Omental fat pad (tissue), 4 donors: ENCODE results near the gene NT5DC1. TPM values are rescaled to one million over a fixed set of nuclear protein-coding genes. Genes with fewer than 3 reads are reported as not detected.

Source experiments
- ATAC-seq: fragments of 150-250 bp; one replicate; pipeline ENCODE4 v1.9.1; 2016; ENCODE audit warnings: mild to moderate bottlenecking, moderate library complexity; ENCODE audit not compliant: low FRiP score
- DNase-seq: peaks from one replicate; pipeline ENCODE4 v3.0.0-alpha.2; 2019; ENCODE audit warnings: low spot score
- CTCF ChIP-seq, 3 donors: fragments of 450-650 bp; IDR thresholded peaks; one replicate each; pipeline ENCODE4 v1.5.1; 2016 to 2017; ENCODE audit warnings: antibody characterized with exemption in 3 of 3, mild to moderate bottlenecking in 3 of 3, moderate library complexity in 2 of 3
- total RNA-seq, 4 donors: library from RNA; depleted of rRNA; stranded (reverse); fragments of >200 nt; gene quantifications; one replicate each; pipeline ENCODE4 v1.1.0, GENCODE V29; 2016

The NT5DC1 gene
- total RNA-seq, result 1 to 10 TPM; 6.1 to 8.7 (median 8.2) TPM

DNA sequence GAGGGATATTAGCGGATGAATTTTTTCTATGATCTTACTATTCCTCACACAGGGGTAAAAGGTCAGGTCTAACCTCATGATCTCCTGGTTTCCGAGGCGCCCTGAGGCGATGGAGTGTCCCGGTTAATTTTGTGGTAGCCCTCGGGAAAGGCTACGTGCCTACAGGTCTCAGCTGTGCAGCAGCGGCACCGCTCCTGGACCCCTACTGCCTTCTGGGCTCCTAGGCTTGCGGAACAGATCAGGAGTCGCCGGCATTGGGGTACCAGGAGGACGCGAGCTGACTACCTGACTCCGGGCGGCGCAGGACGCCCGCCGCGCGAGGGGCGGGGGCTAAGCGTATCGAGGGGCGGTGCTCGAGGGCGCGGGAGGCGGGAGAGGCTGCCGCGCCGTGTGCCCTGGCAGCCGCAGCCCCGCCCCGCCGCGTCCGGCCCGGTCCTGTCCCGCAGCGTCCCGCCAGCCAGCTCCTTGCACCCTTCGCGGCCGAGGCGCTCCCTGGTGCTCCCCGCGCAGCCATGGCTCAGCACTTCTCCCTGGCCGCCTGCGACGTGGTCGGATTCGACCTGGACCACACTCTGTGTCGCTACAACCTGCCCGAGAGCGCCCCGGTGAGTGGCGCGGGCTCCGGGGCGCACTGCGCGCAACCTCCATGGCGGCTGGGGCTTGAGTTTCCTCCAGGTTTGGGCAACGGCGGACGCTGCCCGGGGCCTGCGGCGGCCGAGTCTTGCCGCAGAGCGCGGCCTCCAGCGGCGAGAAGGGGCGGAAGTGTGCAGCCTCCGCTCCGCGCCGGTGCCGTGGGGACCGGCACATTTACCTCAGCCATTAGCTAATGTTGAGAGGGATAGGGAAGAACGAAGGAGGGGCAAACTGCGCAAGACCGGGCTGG lies at the start of gene NT5DC1:
NT5DC1 (plus strand) TSS at position 435 of the 883 bp plus-strand sequence; CDS start at position 513, 78 bp downstream.
- DNase-seq (peak; percentile 42), ATAC-seq (peak; percentile 99)
- no peak for TF ChIP-seq CTCF (IDR thresholded peaks at IDR 0.05)

DNA sequence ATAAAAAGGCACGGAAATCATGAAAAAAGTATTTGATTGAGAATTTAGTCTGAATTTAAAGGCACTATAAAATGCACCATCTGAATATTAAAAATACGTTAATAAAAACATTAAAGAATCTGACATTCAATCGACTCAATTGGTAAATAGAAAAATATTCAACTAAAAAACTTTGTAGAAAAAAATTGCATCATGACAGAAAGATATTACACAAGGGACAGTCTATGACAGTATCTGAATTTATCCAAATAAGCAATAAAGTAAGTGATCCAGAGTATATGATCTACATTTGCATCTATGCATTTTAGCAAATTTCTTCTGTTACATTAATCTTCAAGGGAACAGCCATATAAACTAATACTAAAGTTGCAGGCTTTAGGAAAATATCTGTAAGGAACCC lies 49.4 kb upstream of the NT5DC1 start:
- no peak for ATAC-seq
- no peak for TF ChIP-seq CTCF (IDR thresholded peaks at IDR 0.05)
- no peak for DNase-seq

DNA sequence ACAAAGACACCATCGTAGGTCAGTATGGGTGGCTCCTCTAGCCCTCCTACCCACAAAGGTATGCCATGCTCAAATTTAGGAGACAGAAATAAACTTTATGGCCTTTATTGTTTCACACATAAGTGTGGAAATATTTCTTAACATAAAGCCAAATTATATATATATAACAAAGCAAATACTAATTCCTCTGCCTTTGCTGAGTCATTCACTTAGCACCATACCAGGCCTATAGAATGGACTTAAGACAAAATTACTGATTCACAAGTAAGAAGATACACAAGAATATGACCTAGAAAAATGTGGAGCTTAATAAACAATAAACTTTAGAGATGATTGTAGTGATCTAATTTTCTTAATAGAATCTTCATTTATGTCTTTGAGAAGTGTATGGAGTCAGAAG lies 45.1 kb upstream of the NT5DC1 start:
- DNase-seq, result no peak
- no peak for ATAC-seq
- TF ChIP-seq CTCF (IDR thresholded peaks at IDR 0.05), result no peak

DNA sequence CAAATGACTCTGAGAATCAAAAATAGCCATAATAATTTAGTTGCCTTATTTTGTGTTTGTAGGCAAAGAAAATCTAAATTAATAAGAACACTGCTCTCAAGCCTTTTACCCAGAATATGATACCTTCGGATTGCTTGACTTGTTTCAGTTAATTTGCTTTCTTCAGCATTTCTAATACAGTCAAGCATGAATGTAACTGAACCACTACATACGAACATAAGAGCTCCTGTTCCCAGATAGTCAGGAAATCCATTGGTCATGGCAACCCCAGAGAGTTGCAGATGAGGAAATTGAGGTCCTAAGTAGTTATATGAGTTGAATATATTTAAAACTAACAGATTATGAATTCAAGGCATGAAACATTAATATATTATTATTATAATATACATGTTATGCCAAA lies 42.9 kb upstream of the NT5DC1 start:
- DNase-seq (no peak), ATAC-seq (no peak)
- TF ChIP-seq CTCF (IDR thresholded peaks at IDR 0.05), result no peak

- ATAC-seq (peak; percentile 58), DNase-seq (no peak)
- no peak for TF ChIP-seq CTCF (IDR thresholded peaks at IDR 0.05)
These were observed 40.7 kb upstream of the NT5DC1 start for GRCh38 chr6:116059713-116060571.

- ATAC-seq, result peak; percentile 85
- TF ChIP-seq CTCF (IDR thresholded peaks at IDR 0.05), result peak in 1 of 3 donors; percentile 24
These were observed 39.9 kb upstream of the NT5DC1 start, which contains the start of gene FRK for GRCh38 chr6:116060572-116061283. FRK (minus strand) TSS chr6:116060891; CDS start chr6:116060311, 580 bp downstream.

More at GRCh38 chr6:116060572-116061283, 39.9 kb upstream of the NT5DC1 start, which contains the start of gene FRK:
- no peak for DNase-seq
